GM21825 (cell line): ENCODE measurements around the gene PLEK2.
"Not testable (repeated sequence)": the region's sequence is repeated elsewhere in the genome, so short reads cannot be mapped to it uniquely, and the experiment has no call there.

Experiments used
- ATAC-seq: cut with Tn5 transposase; IDR thresholded peaks from one replicate; pipeline ENCODE4 v1.9.1; 2021; ENCODE audit warnings: mild to moderate bottlenecking, moderate library complexity; ENCODE audit not compliant: unreplicated experiment

The PLEK2 gene

GRCh38 chr14:67429510-67430205, 17.7 kb upstream of the PLEK2 start:
- ATAC-seq, result no peak

GRCh38 chr14:67428501-67429031, 16.6 kb upstream of the PLEK2 start:
- ATAC-seq, result no peak

GRCh38 chr14:67426983-67427606, 15.1 kb upstream of the PLEK2 start:
- no peak for ATAC-seq

- no peak for ATAC-seq
These were observed 14.2 kb upstream of the PLEK2 start for GRCh38 chr14:67426161-67426560.

- no peak for ATAC-seq
These were observed 13.6 kb upstream of the PLEK2 start for GRCh38 chr14:67425608-67426007.

- ATAC-seq, result no peak
These were observed 12.6 kb upstream of the PLEK2 start for GRCh38 chr14:67424539-67424938.

GRCh38 chr14:67423424-67423823, 11.5 kb upstream of the PLEK2 start:
- ATAC-seq, result no peak

GRCh38 chr14:67421356-67422224, 9.6 kb upstream of the PLEK2 start:
- ATAC-seq, result no peak

GRCh38 chr14:67420102-67420739, 8.3 kb upstream of the PLEK2 start:
- no peak for ATAC-seq

GRCh38 chr14:67418401-67419191, 6.6 kb upstream of the PLEK2 start:
- no peak for ATAC-seq

GRCh38 chr14:67417633-67418032, 5.7 kb upstream of the PLEK2 start:
- ATAC-seq, result no peak

- ATAC-seq, result no peak
These were observed 4.8 kb upstream of the PLEK2 start for GRCh38 chr14:67416810-67417209.

- ATAC-seq, result no peak
These were observed 4.1 kb upstream of the PLEK2 start for GRCh38 chr14:67416085-67416484.

- ATAC-seq, result not testable (repeated sequence)
These were observed 3.6 kb upstream of the PLEK2 start for GRCh38 chr14:67415610-67416009.

- ATAC-seq, result no peak
These were observed 2.1 kb upstream of the PLEK2 start for GRCh38 chr14:67413806-67414769.

- no peak for ATAC-seq
These were observed 595 bp downstream of the PLEK2 start for GRCh38 chr14:67411370-67411769.

GRCh38 chr14:67410313-67410712, 1.7 kb downstream of the PLEK2 start:
- no peak for ATAC-seq

GRCh38 chr14:67409461-67409860, 2.5 kb downstream of the PLEK2 start:
- ATAC-seq, result no peak
